Mammary epithelial cell (primary cell): ENCODE results near the gene CNKSR1.

Experiments used
- CTCF ChIP-seq, 2 donors: IDR thresholded peaks in 1 of 2; conservative IDR thresholded peaks in 1 of 2; 2 replicates each; pipeline ENCODE4 v1.5.1; 2011 to 2012; ENCODE audit warnings: inconsistent platforms in 2 of 2, low read length in 2 of 2, mild to moderate bottlenecking in 2 of 2, control low read depth in 1 of 2, low read depth in 1 of 2; ENCODE audit not compliant: insufficient read depth in 1 of 2; ENCODE audit errors: extremely low read depth in 1 of 2
- EZH2 ChIP-seq: IDR thresholded peaks from 2 replicates; pipeline ENCODE4 v1.6.1; 2012; ENCODE audit warnings: low read length, inconsistent platforms, borderline replicate concordance

- no peak for TF ChIP-seq CTCF (conservative IDR thresholded peaks at IDR 0.05 in 1 of 2, IDR thresholded peaks at IDR 0.05 in 1 of 2; ENCODE audit: extremely low read depth in 1 of 2, insufficient read depth in 1 of 2, low read depth in 1 of 2, low read length in 2 of 2)
- TF ChIP-seq EZH2: no peak
Measured at GRCh38 chr1:26197813-26198212, 20.5 kb downstream of the CNKSR1 start.
